GM12878 (cell line): ENCODE data around the gene LRRC70. TPM values are rescaled to one million over a fixed set of nuclear protein-coding genes. Genes with fewer than 3 reads are reported as not detected.

Experiments
- ATAC-seq: fragments of 200-7000 bp; cut with Tn5 transposase; 3 replicates; pipeline ENCODE4 v1.9.1; 2020; ENCODE audit warnings: mild to moderate bottlenecking, moderate library complexity
- BruUV-seq: library from RNA; stranded (reverse); fragments of 400-500 nt; replicated peaks from 2 replicates; lab custom pipeline; 2021; lab: Mats Ljungman, UMichigan
- CTCF ChIA-PET: fragments of 300-600 bp; sonication (Branson Sonifier 250); formaldehyde crosslinking; extraction: SDS; loops from one replicate; lab custom pipeline; 2021; ENCODE audit warnings: inconsistent platforms; lab: Yijun Ruan, JAX
- POLR2A ChIA-PET: fragments of 350-600 bp; formaldehyde crosslinking; extraction: SDS; loops from one replicate; lab custom pipeline; 2021; ENCODE audit warnings: inconsistent platforms; lab: Charles Lee
- RAD21 ChIA-PET: fragments of 300-600 bp; sonication (Branson Sonifier 250); formaldehyde crosslinking; loops from one replicate; lab custom pipeline; 2023; ENCODE audit warnings: antibody characterized with exemption; ENCODE audit not compliant: unreplicated experiment; lab: Charles Lee
- SMC1A ChIA-PET: fragments of 300-600 bp; sonication (Branson Sonifier 250); formaldehyde crosslinking; loops from one replicate; lab custom pipeline; 2023; ENCODE audit not compliant: unreplicated experiment, uncharacterized antibody; lab: Charles Lee
- DNase-seq: peaks from one replicate; pipeline ENCODE4 v3.0.0-alpha.2; 2011; ENCODE audit warnings: low read depth, low spot score
- FAIRE-seq: peaks from 3 replicates; lab custom pipeline; 2011; peaks lifted over from hg19 to GRCh38; lab: Jason Lieb, UNC
- H2AFZ ChIP-seq: 2 replicates; pipeline ENCODE4 v1.6.0; 2011; ENCODE audit warnings: low read depth, low read length, control low read depth; ENCODE audit not compliant: control insufficient read depth
- H3K27ac ChIP-seq: 2 replicates; pipeline ENCODE4 v1.5.1; 2011; ENCODE audit warnings: control low read depth; ENCODE audit not compliant: control insufficient read depth, insufficient read depth
- H3K27me3 ChIP-seq, 2 experiments: replicated peaks in 1 of 2; 2 replicates each; pipeline versions ENCODE4 v1.6.0 to v1.6.1; 2011; ENCODE audit warnings: low read length in 1 of 2; ENCODE audit not compliant: control insufficient read depth in 2 of 2, insufficient read depth in 2 of 2
- H3K36me3 ChIP-seq, 2 experiments: 2 replicates each; pipeline ENCODE4 v1.5.1; 2011; ENCODE audit warnings: low read length in 1 of 2; ENCODE audit not compliant: control insufficient read depth in 2 of 2, insufficient read depth in 2 of 2
- H3K4me1 ChIP-seq: 2 replicates; pipeline ENCODE4 v1.6.1; 2011; ENCODE audit warnings: mild to moderate bottlenecking, low read length, moderate library complexity, mixed read lengths; ENCODE audit not compliant: control insufficient read depth, insufficient read depth
- H3K4me2 ChIP-seq: 2 replicates; pipeline ENCODE4 v1.6.0; 2011; ENCODE audit warnings: control low read depth; ENCODE audit not compliant: control insufficient read depth, insufficient read depth
- H3K4me3 ChIP-seq: fragments of 200-600 bp; sonication (generic); 2 replicates; pipeline ENCODE4 v1.5.1; 2016
- H3K79me2 ChIP-seq: 2 replicates; pipeline ENCODE4 v1.6.0; 2011; ENCODE audit warnings: low read length; ENCODE audit not compliant: control insufficient read depth, insufficient read depth
- H3K9ac ChIP-seq: 2 replicates; pipeline ENCODE4 v1.8.0; 2011; ENCODE audit warnings: low read length, control low read depth, mixed read lengths; ENCODE audit not compliant: control insufficient read depth, insufficient read depth
- H3K9me3 ChIP-seq: replicated peaks from 3 replicates; pipeline ENCODE4 v1.5.1; 2011; ENCODE audit warnings: mild to moderate bottlenecking, low read length; ENCODE audit not compliant: control insufficient read depth, insufficient read depth
- H4K20me1 ChIP-seq: 2 replicates; pipeline ENCODE4 v1.6.0; 2011; ENCODE audit not compliant: control insufficient read depth, insufficient read depth
- ASH2L ChIP-seq: fragments of 300-600, 200-600 bp; sonication (generic); IDR thresholded peaks from 2 replicates; pipeline ENCODE4 v1.6.1; 2017; ENCODE audit warnings: low read depth, mild to moderate bottlenecking, borderline replicate concordance
- BACH1 ChIP-seq: fragments of 450-650 bp; IDR thresholded peaks from 2 replicates; pipeline ENCODE4 v1.6.1; 2017; ENCODE audit warnings: mild to moderate bottlenecking, borderline replicate concordance
- CBFB ChIP-seq: IDR thresholded peaks from 2 replicates; pipeline ENCODE4 v1.6.1; 2016; ENCODE audit warnings: antibody characterized with exemption, low read depth
- CBX3 ChIP-seq: fragments of 200-600 bp; sonication (generic); IDR thresholded peaks from 2 replicates; pipeline ENCODE4 v1.6.1; 2016; ENCODE audit warnings: low read depth, borderline replicate concordance
- HDGF ChIP-seq: fragments of 450-650 bp; IDR thresholded peaks from 2 replicates; pipeline ENCODE4 v1.6.1; 2016; ENCODE audit warnings: antibody characterized with exemption
- MEF2B ChIP-seq: fragments of 450-650 bp; IDR thresholded peaks from 2 replicates; pipeline ENCODE4 v1.6.1; 2018; ENCODE audit warnings: mild to moderate bottlenecking, moderate library complexity; ENCODE audit not compliant: partially characterized antibody, poor library complexity, severe bottlenecking
- MLLT1 ChIP-seq: fragments of 450-650 bp; IDR thresholded peaks from 2 replicates; pipeline ENCODE4 v1.6.1; 2016; ENCODE audit warnings: mild to moderate bottlenecking
- NBN ChIP-seq: fragments of 450-650 bp; IDR thresholded peaks from 2 replicates; pipeline ENCODE4 v1.6.1; 2016
- NKRF ChIP-seq: fragments of 450-650 bp; conservative IDR thresholded peaks from 2 replicates; pipeline ENCODE4 v1.6.1; 2017; ENCODE audit warnings: mild to moderate bottlenecking, moderate library complexity
- POLR2AphosphoS5 ChIP-seq: IDR thresholded peaks from 2 replicates; pipeline ENCODE4 v1.6.1; 2011; ENCODE audit warnings: mild to moderate bottlenecking, low read length, inconsistent platforms
- RUNX3 ChIP-seq: IDR thresholded peaks from 2 replicates; pipeline ENCODE4 v1.6.1; 2012; ENCODE audit warnings: low read length, inconsistent platforms
- SMAD1 ChIP-seq: fragments of 450-650 bp; IDR thresholded peaks from 2 replicates; pipeline ENCODE4 v1.6.1; 2018; ENCODE audit warnings: mild to moderate bottlenecking, low read depth; ENCODE audit not compliant: partially characterized antibody
- TCF7 ChIP-seq: IDR thresholded peaks from 2 replicates; pipeline ENCODE4 v1.6.1; 2014; ENCODE audit warnings: antibody characterized with exemption, borderline replicate concordance
- ZBTB11 ChIP-seq: fragments of 450-650 bp; formaldehyde crosslinking; IDR thresholded peaks from 2 replicates; pipeline ENCODE4 v1.5.0; 2022; ENCODE audit warnings: mild to moderate bottlenecking, missing genetic modification characterization
- WGBS: methylation state at CpG from one replicate; pipeline ENCODE4 v1.1.6; 2016; ENCODE audit warnings: low lambda C conversion rate; ENCODE audit not compliant: insufficient replicate concordance, insufficient coverage; ENCODE audit errors: missing lambda C conversion rate; 5-methylcytosine and 5-hydroxymethylcytosine counted together
- in situ Hi-C: fragments of 300-500 bp; cut with MboI; formaldehyde crosslinking; loops from 9 replicates; pipeline ENCODE4 v1.14.3; 2018; ENCODE audit warnings: mixed read lengths
- intact Hi-C: fragments of 100-400 bp; cut with micrococcal nuclease; formaldehyde crosslinking; loops from one replicate; pipeline ENCODE4 v1.14.2; 2022; ENCODE audit not compliant: unreplicated experiment
- polyA plus RNA-seq, 11 experiments: library from polyadenylated mRNA; depleted of rRNA in 4 of 11; unstranded in 6 of 11; stranded (reverse) in 5 of 11; fragments of >200 nt; fragmentation: Nextera tagmentation in 4 of 11; fragmentation: Illumina TruSeq in 1 of 11; extraction: Ambion mirVana in 4 of 11; extraction: Trizol in 1 of 11; gene quantifications; 1 replicate in 1 of 11; 2 replicates in 10 of 11; pipeline versions ENCODE4 v1.2.1 to v1.2.3, GENCODE V29; 2011 to 2016; ENCODE audit warnings: inconsistent platforms in 2 of 11, missing spikeins in 2 of 11, low read depth in 1 of 11
- total RNA-seq, 4 experiments: library from RNA; depleted of rRNA in 3 of 4; stranded (reverse); fragments of >200 nt in 3 of 4; fragmentation: Illumina TruSeq in 1 of 4; extraction: Trizol in 1 of 4; gene quantifications; 2 replicates each; pipeline versions ENCODE4 v1.2.1 to v1.2.3, GENCODE V29; 2013 to 2021
- TF ChIP-seq, protein P1 (sequence below): IDR thresholded peaks from 2 replicates; pipeline ENCODE4 v1.6.1; 2012; ENCODE audit warnings: low read depth, low read length, improper control_type of control experiment
- TF ChIP-seq, protein P2 (sequence below): fragments of 450-650 bp; IDR thresholded peaks from 2 replicates; pipeline ENCODE4 v1.6.1; 2016; ENCODE audit warnings: mild to moderate bottlenecking

LRRC70 gene
- total and polyA plus RNA-seq, 10 of the 15 experiments (the other 5 are each of a cell fraction or from before 2014, with no cell fraction given) = 0.35 to 1.5 (median 0.84) TPM

DNA sequence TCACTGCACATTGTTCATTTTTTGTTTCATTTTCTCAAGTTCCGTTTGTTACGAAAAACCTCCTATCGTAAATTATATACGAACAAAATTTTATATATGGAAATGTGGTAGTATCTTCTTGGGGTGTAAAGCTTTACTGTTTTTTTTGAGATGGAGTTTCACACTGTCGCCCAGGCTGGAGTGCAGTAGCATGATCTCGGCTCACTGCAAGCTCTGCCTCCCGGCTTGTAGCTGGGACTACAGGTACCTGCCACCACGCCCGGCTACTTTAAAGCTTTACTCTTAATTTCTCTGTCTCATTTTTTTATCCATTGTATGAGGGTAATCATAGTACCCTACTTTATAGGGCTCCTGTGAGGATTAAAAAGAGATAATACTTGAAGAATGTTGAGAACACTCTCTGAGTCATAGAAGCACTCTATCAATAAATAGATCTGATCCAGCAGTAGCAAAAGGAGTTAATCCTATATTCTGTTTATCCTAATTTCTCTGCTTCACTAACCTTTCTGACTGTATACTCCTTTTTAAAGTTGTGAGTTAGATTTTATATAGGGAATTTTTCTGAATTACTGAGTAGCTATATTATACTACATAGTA, 5.6 kb upstream of the LRRC70 start:
- in situ Hi-C loops (no loop called here), intact Hi-C loops (no loop called here)
- DNase-seq (no peak), ATAC-seq (no peak), FAIRE-seq (no peak)
- WGBS = 99% methylated on average over 9 of the region's 9 CpGs
- peaks cover 11% of the 10 kb centered on the region for H3K4me1 ChIP-seq
- H3K9ac ChIP-seq = no peak overlapping the region
- H3K36me3 ChIP-seq = no peaks in the 10 kb centered on the region
- ChIA-PET POLR2A (no interaction called here), SMC1A (interaction anchor here (0.6 to 1.6 kb wide), 4 partner anchors 13 to 548 kb away, joined by 3 to 7 read pairs (median 4); no protein-coding TSS in a partner anchor), RAD21 (no interaction called here), CTCF (interaction anchor here (0.8 kb wide), 1 partner anchor 17 kb away, joined by 3 read pairs; no protein-coding TSS in a partner anchor)
- H3K27me3 ChIP-seq = no peaks in the 10 kb centered on the region
- no peaks in the 10 kb centered on the region for H4K20me1 ChIP-seq
- H3K79me2 ChIP-seq = no peaks in the 10 kb centered on the region
- H3K27ac ChIP-seq = no peak overlapping the region
- H3K4me2 ChIP-seq = no peak overlapping the region
- H2AFZ ChIP-seq = no peak overlapping the region
- H3K9me3 ChIP-seq = no peaks in the 10 kb centered on the region; the same call in 1 of the 3 replicates
- BruUV-seq = no TSS peak
- H3K4me3 ChIP-seq = no peak overlapping the region
- no peak for TF ChIP-seq ZBTB11
- no peak for TF ChIP-seq CBFB
- TF ChIP-seq MEF2B = no peak
- TF ChIP-seq TCF7 = no peak
- TF ChIP-seq POLR2AphosphoS5 = no peak
- TF ChIP-seq, protein P1, sequence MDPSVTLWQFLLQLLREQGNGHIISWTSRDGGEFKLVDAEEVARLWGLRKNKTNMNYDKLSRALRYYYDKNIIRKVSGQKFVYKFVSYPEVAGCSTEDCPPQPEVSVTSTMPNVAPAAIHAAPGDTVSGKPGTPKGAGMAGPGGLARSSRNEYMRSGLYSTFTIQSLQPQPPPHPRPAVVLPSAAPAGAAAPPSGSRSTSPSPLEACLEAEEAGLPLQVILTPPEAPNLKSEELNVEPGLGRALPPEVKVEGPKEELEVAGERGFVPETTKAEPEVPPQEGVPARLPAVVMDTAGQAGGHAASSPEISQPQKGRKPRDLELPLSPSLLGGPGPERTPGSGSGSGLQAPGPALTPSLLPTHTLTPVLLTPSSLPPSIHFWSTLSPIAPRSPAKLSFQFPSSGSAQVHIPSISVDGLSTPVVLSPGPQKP = no peak
- TF ChIP-seq CBX3 = no peak
- no peak for TF ChIP-seq SMAD1
- no peak for TF ChIP-seq ASH2L
- TF ChIP-seq HDGF = no peak
- TF ChIP-seq MLLT1 = no peak
- no peak for TF ChIP-seq NBN
- TF ChIP-seq, protein P2, sequence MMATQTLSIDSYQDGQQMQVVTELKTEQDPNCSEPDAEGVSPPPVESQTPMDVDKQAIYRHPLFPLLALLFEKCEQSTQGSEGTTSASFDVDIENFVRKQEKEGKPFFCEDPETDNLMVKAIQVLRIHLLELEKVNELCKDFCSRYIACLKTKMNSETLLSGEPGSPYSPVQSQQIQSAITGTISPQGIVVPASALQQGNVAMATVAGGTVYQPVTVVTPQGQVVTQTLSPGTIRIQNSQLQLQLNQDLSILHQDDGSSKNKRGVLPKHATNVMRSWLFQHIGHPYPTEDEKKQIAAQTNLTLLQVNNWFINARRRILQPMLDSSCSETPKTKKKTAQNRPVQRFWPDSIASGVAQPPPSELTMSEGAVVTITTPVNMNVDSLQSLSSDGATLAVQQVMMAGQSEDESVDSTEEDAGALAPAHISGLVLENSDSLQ = no peak
- no peak for TF ChIP-seq RUNX3
- no peak for TF ChIP-seq BACH1
- no peak for TF ChIP-seq NKRF
